Fibroblast of peridontal ligament (primary cell): Measurements from ENCODE around the gene TSGA10.
"Not testable (repeated sequence)": the region's sequence is repeated elsewhere in the genome, so short reads cannot be mapped to it uniquely, and the experiment has no call there.

ENCODE experiments used
- DNase-seq: peaks from one replicate; pipeline ENCODE4 v3.0.0-alpha.2; 2010; ENCODE audit errors: extremely low read depth

TSGA10 gene

GRCh38 chr2:99153921-99154604 is 679 bp downstream of the TSGA10 start:
- peak; percentile 41 for DNase-seq

GRCh38 chr2:99152199-99152895 is 2.4 kb downstream of the TSGA10 start:
- DNase-seq = no peak

DNA sequence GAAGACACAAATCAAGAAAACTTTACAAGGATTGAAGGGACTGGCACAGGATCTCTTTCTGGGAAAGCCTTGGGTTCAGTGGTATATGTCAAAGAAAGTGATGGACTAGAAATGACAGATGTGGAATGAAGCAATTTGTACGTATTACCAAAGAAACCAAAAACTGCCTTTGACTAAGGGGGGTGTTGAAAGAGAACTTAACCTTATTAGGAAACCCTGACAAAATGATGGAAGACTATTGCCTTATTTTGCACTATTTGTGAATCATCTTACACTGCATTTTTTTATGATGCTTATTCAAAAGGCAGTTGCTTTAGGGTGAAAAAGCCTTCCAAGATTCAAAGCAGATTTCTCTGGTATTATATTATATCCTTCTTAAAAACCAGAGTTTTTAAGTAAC is 4.0 kb downstream of the TSGA10 start:
- peak; percentile 10 for DNase-seq

GRCh38 chr2:99141110-99142108 is 13.3 kb downstream of the TSGA10 start, which contains the start of gene C2orf15:
C2orf15 (plus strand) TSS chr2:99141707; CDS start chr2:99150559, 8,852 bp downstream.
- peak; percentile 65 for DNase-seq

GRCh38 chr2:99140860-99141109 is 14.0 kb downstream of the TSGA10 start:
- DNase-seq = no peak

GRCh38 chr2:99140056-99140859 is 14.5 kb downstream of the TSGA10 start:
- DNase-seq = peak; percentile 40

GRCh38 chr2:99139003-99139402 is 15.7 kb downstream of the TSGA10 start:
- DNase-seq = no peak

DNA sequence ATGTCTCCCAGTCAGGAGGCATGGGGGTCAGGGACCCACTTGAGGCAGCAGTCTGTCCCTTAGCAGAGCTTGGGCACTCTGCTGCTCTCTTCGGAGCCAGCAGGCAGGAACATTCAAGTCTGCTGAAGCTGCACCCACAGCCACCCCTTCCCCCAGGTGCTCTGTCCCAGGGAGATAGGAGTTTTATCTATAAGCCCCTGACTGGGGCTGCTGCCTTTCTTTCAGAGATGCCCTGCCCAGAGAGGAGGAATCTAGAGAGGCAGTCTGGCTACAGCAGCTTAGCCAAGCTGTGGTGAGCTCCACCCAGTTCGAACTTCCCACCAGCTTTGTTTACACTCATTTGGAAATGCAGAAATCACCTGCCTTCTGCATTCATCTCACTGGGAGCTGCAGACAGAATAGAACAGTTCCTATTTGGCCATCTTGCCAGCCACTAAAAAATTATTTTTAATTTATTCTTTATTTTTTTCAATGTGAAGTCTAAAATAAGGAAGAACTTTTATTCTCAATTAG is 19.6 kb downstream of the TSGA10 start:
- DNase-seq = not testable (repeated sequence)

DNA sequence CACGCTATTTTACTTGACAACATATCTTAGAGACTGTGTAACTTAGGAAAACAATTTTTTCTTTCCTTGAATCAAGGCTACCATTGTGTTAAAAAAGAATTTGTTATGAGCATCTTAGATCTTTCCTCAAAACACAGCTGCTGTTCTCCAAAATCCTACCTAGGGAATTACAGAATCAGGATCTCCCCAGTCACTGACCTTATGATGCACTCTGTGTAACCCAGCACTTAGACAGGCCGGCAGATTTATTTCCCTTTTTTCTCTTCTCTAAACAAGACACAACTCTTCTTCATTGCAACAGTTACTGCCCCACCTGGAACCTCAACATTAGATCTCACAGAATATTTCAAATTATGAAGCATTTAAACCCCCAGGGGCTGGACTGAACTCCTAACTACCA is 26.8 kb downstream of the TSGA10 start:
- no peak for DNase-seq

GRCh38 chr2:99112617-99113016 is 42.1 kb downstream of the TSGA10 start:
- no peak for DNase-seq

GRCh38 chr2:99111945-99112344 is 42.8 kb downstream of the TSGA10 start:
- no peak for DNase-seq

DNA sequence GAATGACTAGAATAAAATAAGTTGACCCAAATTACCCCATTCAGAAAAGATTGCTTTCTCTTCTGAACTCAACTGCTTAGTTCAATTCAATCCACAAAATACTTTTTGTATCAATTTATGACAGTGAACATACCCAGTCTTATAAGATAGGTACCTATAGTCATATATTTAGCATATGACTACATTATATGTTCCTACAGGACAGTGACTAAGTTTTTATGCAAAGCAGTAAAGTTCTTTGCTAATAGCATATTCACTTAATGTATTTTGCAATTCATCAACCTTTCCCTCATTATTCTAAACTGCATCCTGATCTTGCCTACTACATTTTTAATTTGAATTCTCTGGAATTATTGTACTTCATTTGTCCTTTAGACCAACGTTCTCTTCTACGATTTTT is 43.5 kb downstream of the TSGA10 start:
- no peak for DNase-seq

DNA sequence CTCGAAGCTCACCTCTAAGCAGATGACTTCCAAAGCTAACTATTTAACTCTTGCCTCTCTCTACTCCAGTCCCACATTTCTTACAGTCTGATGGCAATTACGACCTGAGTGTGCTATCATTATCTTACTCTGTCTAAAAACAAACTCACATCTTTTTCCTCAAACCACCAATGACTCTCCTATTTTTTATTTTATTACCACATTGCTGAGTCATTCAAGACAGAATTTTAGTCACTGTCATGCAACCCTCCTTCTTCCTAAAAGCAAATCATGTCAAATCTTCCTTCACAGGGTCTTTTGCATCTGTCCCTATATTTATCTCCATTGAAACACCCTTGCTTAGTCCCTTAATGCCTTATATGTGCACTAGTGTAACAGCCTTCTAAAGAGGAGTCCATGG is 47.8 kb downstream of the TSGA10 start:
- DNase-seq = peak; percentile 19

- DNase-seq = no peak
These were observed 50.7 kb downstream of the TSGA10 start for GRCh38 chr2:99104006-99104405.

GRCh38 chr2:99101697-99102096 is 53.0 kb downstream of the TSGA10 start:
- peak; percentile 68 for DNase-seq

GRCh38 chr2:99096728-99097127 is 58.0 kb downstream of the TSGA10 start:
- no peak for DNase-seq

DNA sequence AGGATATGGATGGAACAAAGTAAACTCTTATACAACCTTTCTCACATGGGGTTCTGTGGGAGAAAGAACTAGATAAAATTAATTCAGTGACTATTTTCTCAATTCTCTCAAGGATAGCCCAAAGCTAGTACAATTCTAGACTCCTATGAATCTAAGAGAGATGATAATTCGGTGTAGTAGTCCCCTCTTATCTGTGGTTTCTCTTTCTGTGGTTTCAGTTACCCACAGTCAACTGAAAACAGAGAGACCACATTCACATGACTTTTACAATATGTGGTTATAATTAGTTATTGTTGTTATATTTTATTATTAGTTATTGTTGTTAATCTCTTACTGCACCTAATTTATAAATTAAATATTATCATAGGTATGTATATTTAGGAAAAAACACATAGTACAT is 66.7 kb downstream of the TSGA10 start:
- no peak for DNase-seq

- DNase-seq = no peak
These were observed 68.4 kb downstream of the TSGA10 start for GRCh38 chr2:99086385-99086784.

GRCh38 chr2:99085421-99085820 is 69.3 kb downstream of the TSGA10 start:
- DNase-seq = peak; percentile 24

- no peak for DNase-seq
These were observed 70.5 kb downstream of the TSGA10 start for GRCh38 chr2:99084256-99084655.

GRCh38 chr2:99081891-99082290 is 72.9 kb downstream of the TSGA10 start:
- no peak for DNase-seq
